ENCODE measurements around the gene C19orf33.
A peak's percentile ranks its signal among the peaks of the same experiment; 100 is the strongest.
"Not testable (repeated sequence)": the region's sequence is repeated elsewhere in the genome, so short reads cannot be mapped to it uniquely, and the experiment has no call there.

C19orf33 gene

DNA sequence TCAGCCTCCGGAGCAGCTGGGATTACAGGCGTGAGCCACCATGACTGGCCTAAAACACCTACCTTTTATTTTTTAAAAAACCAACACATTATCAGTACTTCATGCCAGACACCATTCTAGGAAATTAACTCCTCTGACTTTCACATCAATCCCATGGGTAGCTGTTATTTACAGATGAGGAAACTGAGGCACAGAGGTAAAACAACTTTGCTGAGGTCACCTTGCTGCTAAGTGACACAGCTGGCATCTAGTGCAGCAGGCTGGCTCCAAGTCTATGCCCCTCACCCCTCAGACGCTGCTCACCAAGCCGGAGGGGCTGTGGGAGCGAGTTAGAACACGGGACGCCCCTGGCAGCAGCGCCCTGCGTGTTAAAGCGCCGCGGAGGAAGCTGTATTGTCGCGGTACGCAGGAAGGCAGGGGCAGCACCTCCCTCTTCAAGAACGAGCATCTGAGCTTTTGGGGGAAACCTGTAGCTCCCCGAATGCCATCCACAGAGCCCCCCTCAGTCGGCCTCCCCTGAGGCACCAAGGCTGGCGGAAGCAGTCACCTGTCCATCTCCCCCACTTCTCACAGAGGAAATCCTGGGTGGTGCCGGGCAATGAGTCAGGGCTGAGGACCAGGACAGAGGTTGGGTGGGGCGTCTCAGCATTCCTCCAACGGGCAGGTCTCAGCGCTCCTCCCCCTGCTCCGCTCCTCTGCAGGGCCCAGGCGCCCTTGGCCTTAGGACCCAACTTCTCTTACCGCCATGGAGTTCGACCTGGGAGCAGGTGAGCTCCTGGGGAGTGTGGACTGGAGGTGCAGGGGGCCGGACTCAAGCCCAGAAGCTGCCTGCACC, at the start of gene C19orf33:
TSS of gene C19orf33 (plus strand) at position 735 of the 835 bp plus-strand sequence. CDS start at position 746, 11 bp downstream.
- DNase-seq: no peak

DNA sequence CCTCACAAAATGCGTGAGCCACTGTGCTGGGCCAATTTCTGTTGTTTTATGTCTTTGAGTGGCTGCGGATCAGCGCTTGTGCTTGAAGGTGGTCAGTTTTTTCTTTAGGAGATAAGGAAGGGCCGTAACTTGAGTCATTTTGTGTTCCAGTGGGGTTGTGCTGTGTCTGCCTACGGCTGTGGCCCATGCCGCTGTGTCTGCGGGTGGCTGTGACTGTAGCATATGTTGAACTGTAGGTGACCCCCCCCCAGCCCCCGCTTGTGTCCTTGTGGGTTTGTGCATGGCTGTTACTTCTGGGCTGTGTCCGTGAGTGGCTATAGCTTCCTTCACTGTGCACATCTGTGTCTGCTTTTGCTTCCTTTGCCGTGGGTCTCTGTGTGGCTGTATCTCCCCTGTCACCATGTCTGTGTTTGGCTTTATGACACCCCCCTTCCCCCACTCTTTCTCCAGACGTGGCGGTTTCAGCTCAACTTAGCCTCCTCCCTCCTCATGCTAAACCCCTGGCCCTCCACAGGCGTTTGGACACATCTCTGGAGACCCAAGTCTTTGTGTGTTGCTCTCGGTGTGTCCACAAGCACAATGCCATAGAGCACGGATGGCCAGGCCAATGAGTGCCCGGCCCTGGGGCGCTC, 48.6 kb upstream of the C19orf33 start:
- DNase-seq: no peak

DNA sequence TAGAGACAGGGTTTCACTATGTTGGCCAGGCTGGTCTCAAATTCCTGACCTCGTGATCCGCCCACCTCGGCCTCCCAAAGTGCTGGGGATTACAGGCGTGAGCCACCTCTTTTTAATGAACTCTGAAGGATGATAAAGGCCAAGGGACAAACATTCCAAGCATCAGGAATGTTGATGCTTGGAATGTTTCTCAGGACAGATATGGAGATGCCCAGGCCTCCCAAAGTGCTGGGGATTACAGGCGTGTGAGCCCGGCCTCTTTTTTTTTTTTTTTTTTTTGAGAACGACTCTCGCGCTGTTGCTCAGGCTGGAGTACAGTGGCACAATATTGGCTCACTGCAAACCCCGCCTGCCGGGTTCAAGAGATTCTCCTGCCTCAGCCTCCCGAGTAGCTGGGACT, 42.1 kb upstream of the C19orf33 start:
- not testable (repeated sequence) for DNase-seq

DNA sequence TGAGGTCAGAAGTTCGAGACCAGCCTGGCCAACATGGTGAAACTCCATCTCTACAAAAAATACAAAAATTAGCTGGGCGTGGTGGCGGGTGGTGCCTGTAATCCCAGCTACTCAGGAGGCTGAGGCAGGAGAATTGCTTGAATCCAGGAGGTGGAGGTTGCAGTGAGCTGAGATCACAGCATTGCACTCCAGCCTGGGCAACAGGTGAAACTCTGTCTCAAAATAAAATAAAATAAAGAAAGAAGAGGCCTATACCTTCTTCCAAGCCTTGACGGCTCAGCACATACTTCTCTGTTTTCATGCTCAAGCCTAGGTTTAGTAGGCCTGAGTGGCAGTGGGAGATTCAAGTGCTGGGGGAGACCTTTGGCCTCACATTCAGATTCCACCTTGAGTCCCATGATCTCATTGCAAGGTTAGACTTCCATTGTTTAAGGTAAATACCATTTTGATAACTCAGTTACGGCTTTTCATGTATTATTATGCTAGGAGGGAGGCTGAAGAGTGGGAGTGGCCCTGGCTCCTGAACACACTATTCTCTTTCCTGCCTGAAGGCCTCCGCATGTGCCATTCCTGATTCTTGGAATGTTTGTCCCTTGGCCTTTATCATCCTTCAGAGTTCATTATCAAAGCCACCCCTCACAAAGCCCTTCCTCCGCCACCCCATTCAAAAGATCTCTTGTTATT, 41.3 kb upstream of the C19orf33 start:
- no peak for DNase-seq

DNA sequence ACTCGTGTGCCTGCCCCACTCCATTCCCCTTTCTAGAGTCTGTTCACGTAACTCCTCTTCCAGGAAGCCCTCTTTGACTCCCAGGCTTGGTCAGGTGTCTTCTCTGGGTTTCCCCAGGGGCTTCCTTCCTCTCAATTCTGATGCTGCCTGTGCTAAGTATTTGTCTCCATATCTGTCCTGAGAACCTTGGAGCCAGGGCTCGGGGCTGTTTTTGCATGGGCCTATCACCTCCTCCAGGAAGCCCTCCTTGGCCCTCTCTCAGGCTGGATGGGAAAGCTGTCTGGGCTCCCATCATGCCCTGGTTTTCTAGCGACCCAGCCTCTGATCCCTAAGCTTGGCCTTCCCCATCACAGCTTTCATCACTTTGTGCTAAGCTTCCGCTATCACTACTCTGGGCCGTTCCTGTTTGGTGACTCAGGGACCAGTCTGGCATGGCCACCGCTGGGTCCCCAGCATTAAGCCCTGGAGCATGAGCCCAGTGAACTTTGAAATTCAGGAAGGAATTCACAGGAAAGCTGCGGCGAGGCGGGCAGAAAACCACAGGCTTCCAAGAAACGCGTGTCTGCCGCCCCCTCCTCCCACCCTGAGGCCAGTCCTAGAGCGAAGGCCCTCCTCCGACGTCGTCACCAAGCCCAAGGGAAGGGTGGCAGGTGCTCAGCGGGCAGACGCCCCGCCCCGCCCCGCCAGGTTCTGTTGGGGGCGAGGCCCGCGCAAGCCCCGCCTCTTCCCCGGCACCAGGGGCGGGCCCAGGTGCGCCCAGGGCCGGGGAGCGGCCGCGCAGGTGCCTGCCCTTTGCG, 40.2 kb upstream of the C19orf33 start:
- DNase-seq: peak; percentile 66

DNA sequence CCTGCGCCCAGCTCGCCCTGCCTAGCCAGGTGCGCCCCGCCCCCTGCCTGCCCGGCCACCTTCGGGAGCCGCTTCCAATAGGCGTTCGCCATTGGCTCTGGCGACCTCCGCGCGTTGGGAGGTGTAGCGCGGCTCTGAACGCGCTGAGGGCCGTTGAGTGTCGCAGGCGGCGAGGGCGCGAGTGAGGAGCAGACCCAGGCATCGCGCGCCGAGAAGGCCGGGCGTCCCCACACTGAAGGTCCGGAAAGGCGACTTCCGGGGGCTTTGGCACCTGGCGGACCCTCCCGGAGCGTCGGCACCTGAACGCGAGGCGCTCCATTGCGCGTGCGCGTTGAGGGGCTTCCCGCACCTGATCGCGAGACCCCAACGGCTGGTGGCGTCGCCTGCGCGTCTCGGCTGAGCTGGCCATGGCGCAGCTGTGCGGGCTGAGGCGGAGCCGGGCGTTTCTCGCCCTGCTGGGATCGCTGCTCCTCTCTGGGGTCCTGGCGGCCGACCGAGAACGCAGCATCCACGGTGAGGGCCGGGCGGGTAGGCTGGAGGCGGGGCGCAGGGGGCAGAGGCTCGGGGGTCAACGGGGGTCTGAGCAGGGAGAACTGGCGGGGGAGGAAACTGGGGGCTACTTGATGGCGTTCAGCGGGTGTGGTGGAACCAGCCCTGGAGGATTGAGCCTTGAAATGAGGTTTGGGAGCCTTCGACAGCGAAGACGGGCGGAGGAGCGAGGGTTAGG, 39.4 kb upstream of the C19orf33 start, which contains the start of gene SPINT2:
TSS of gene SPINT2 (plus strand) at position 88 of the 727 bp plus-strand sequence. CDS start at position 408, 320 bp downstream.
- peak; percentile 35 for DNase-seq

DNA sequence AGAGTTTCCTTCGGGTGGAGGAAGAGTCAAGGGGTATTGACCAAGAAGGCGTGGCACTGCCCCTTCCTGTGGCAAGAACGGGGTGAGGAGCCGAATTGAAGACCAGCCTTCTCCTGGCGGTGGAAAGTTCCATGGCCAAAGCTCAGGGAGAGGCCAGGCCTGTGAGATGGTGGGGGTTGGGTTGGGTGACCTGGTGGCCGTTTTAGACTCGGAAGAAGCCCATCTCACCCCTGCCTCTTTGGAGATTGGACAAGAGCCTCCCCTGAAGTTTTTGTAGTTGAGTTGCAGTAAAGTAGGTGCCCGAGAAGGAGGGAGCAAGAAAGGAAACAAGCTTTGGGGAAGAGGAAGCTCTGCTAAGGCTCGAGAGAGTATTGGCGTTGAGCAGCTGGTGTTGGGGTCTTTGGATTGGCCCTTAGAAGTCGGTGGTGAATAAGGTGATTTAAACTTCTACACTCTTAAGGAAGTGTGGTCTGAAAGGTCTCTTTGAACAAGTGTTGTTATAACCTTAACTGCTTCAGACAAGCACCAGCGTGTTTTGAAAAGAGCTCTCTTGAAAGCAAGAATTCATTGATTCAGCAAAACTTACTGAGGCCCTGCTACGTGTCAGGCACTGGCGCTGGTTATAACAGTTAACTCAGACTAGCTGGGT, 38.7 kb upstream of the C19orf33 start:
- DNase-seq: no peak

DNA sequence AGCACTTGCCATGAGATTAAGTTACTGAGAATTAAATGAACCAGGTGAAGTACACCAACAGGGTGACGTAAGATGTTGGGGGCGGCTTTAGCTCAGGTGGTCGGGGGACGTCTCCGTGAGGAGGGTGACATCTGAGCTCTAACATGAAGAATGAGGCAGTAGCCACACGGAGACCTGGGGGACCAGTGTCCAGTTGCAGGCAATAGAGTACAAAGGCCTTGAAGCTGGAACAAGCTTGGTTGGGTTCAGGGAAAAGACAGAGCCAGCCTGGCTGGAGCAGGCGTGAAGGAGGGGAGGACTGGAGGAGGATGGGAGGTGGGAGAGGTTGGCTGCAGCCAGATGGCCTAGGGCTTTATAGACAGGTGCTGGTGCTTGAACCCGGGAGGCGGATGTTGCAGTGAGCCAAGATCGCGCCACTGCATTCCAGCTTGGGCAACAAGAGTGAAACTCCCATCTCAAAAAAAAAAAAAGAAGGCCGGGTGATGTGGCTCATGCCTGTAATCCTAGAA, 38.1 kb upstream of the C19orf33 start:
- DNase-seq: no peak

DNA sequence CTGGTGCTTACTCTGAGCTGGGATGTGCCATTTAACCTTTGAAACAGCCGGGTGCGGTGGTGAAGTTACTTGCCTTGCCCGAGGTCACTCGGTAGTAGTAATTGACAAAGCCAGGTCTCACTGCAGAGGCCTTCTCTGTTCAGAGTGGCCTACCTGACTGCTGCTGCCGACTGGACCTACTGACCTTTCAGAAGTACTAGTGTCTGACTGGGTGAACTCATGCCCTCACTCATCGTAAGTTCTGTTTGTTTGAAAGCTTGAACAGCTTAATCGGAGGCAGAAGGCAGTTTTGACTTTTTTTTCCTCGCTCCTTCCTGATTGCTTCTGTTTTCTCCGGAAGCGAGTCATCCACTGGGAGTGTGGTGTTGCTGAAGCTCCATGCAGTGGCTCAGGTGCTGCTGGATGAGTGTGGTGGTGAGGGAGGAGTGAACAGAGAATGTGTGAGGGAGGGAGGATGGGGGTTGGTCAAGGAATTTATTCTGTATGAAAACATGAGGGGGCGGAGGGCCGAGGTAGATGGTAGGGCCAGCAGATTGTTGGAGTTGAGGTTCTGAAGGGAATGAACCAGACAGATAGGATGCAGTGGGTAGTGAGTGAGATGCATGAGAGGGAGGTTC, 37.0 kb upstream of the C19orf33 start:
- DNase-seq: no peak

DNA sequence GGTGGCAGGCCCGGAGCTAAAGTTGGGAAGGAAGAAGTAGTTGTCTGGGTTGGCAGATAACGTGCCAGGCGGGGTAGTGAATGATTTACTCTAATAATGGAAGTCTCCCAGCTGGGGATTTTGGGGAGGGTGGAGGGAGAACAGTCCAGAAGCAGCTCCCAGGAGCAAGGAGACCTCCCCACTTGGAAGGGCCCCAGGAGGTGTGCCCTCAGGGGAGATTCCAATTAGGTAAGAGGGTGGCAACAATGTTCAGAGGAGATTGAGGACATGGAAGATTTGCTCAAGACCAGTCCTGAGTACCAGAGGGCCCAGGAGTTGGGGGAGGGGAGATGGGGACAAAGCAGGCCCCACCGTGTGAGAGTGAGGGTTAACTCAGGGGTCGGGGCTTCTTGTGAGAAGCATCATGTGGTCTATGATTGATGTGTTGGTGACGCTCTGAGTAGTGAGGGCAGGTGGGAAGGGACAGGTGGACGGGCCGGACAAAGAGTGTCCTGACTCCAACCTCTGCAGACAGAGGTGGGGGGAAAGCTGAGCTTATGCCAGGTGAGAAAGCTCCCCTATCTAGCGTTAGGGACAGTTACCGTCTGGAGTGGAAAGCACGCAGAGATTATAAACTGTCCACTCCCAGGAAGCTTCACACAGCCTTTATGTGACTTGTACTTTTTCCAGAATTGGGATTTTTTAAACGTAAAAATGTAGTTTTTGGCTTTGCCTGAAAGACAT, 36.1 kb upstream of the C19orf33 start:
- DNase-seq: no peak

DNA sequence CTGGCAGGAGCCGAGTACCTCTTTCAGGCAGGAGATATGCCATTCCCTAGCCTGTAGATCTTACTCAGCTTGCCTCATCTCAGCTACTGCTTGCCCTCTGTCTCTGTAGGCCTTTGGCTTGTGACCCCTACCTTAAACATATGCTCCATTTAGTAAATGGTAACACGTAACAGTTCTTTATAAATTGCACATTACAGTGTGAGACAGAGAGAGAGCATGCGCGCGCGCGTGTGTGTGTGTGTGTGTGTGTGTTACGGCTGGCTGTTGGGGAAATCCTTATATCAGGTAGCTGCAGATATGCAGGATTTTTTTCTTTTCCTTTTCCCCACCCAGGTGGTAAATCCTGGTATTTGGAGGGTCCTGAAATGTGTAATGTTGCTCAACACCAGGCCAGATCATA, 35.5 kb upstream of the C19orf33 start:
- DNase-seq: no peak

DNA sequence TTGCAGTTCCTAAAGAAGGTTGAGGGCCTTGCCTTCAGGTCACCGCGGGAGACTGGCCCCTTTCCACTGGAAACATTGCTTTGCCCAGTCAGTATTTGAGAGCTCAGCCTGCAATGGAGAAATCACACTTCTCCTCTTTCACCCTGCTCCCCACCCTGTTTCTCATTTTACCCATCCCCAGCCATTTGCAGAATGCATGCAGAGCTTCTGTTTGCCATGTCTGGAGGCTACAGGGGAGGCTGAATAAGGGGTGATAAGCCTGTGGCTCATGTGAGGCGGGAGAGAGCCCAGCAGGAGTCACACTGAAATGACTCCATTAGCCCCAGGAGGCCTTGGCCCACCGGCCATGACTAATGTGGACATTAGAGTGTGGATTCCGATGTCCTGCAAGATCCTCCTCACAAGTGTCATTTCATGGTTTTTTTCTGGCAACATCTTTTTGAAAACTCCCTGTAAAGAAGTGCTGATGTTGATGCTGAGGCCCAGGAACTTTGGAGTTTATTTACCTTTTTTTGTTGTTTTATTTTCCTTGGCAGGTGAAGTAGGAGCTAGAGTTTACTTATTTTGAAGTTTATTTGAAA, 33.4 kb upstream of the C19orf33 start:
- no peak for DNase-seq

DNA sequence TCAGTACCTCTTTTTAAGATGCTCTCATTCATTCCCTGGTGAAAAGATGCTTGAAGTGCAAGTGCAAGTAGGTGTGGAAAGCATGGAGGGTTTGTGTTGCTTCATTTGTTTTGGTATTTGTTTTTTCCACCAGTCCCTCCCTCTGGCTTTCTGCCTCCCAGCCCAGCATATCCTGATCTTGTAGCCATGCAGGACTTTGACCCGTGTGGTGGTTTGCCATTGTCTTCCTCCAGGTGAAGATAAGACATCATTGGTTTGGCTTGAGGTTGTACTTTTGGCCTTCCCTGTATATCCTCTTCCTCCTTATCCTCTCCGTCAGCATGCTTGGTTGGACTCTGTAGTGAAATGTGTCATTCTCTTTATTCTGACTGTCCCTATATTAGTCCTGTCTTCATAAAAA, 30.6 kb upstream of the C19orf33 start:
- DNase-seq: no peak

DNA sequence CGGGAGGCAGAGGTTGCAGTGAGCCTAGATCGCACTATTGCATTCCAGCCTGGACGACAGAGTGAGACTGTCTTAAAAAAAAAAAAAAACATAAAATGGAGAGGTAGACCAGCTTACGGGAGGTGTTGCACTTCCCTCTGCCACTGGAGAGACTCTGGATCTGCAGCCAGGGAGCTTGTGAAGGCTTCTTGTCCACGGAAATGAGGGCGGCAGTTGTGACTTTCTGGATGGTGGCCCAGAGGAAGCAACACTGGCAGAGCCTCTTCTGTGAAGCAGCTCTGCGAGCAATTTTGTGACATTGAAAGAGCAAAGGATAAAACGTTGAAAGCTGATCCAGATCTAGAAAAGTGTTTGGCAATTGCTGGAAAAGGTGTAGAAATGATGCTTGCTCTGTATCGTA, 29.3 kb upstream of the C19orf33 start:
- DNase-seq: no peak

DNA sequence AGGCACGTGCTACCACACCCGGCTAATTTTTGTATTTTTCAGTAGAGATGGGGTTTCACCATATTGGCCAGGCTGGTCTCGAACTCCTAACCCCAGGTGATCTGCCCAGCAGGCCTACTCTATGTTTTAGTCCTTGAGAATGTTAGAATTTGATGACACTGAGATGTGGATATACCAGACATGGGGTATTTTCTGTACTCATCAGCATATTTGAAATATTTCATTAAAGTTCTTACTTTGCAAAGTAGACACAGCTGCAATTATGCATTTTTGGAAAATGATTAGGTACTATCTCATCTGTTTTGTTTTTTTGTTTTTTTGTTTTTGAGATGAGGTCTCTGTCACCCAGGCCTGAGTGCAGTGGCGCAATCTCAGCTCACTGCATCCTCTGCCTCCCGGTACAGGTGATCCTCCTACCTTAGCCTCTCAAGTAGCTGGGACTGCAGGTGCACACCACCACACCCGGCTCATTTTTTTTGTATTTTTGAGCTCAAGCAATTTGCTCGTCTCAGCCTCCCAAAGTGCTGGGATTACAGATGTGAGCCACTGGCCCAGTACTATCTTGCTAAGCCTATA, 27.0 kb upstream of the C19orf33 start:
- DNase-seq: no peak

DNA sequence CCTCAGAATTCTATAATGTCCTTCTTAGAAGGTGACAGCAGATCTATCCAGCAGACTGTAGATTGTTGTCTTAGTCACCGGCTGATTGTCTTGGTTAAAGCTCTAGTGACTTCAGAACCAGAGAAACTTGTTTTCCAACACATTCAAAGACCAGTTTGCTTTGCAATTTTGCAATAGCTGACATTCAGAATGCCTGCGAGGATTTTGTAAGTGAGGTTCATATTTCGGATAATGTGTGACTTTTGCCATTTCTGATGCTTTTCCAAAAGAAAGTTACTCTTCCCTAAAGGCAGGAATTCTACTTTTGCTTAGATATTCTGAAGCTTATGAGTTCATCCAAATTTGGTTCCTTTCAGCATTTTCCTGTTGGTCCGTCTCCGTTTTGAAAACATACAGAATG, 26.5 kb upstream of the C19orf33 start:
- DNase-seq: no peak

DNA sequence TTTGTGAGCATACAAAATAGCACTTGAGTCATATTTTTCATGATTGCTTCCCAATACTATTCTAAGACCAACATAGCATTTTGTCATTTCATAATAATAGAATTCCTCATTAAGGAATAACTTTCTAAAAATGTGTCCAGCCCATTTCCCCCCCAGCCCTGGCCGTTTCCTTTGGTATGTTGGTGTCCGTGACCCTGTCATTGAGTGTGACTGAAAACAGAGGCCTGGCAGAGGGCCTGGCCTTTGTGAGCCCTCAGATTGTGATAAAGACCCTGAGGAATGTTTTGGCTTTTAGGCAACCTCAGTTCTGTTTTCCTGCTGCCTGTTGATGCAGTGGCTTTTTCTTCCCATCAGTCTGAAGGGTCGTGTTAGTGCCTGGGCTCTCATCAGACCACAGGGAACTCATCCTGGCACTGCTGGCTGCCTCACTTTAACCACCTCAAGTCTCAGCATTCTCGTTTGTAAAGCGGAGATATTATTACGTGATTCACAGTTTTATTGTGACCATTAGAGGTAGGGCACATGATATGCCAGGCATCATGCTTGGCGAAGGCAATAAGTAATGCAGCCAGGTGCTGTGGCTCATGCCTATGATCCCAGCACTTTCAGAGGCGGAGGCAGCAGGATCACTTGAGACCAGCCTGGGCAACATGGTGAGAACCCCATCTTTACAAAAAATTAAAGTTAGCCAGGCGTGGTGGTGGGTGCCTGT, 25.9 kb upstream of the C19orf33 start:
- no peak for DNase-seq

DNA sequence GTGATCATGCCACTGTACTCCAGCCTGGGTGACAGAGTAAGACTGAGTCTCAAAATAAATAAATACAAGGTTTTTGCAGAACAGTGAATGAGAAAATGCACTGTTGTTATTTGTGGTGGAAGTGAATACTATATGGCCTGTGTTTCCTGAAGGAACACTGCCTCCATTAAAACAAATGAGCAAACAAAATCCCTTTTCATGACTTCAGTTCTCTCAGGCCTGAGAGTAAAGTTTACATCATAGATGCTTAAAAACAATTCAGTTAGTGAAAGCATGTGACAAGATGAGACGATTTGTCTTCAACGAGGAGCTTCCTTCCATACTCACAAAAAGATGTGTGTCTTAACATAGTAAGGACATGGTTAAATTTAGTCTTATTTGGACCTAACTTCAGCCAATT, 25.3 kb upstream of the C19orf33 start:
- no peak for DNase-seq
